GM18951 (cell line): ENCODE measurements around the gene TLX1.

Experiments
- POLR2A ChIP-seq: IDR thresholded peaks from 4 replicates; pipeline ENCODE4 v1.6.1; 2011; ENCODE audit warnings: mild to moderate bottlenecking; ENCODE audit not compliant: insufficient read length, insufficient read depth; ENCODE audit errors: extremely low read depth
- in situ Hi-C: fragments of 300-500 bp; cut with MboI; formaldehyde crosslinking; loops from one replicate; pipeline ENCODE4 v1.12.0; 2022; ENCODE audit warnings: low sequenced_read_pairs, mixed read lengths, inconsistent platforms; ENCODE audit not compliant: unreplicated experiment

TLX1 gene

GRCh38 chr10:101120884-101121653, 10.0 kb upstream of the TLX1 start:
- TF ChIP-seq POLR2A: no peak
- in situ Hi-C loops: no loop called here

GRCh38 chr10:101121654-101122031, 9.5 kb upstream of the TLX1 start:
- TF ChIP-seq POLR2A: no peak
- in situ Hi-C loops: no loop called here

GRCh38 chr10:101122270-101123084, 8.6 kb upstream of the TLX1 start:
- in situ Hi-C loops: no loop called here
- TF ChIP-seq POLR2A: no peak

GRCh38 chr10:101123085-101123814, 7.8 kb upstream of the TLX1 start:
- TF ChIP-seq POLR2A: no peak
- in situ Hi-C loops: no loop called here

GRCh38 chr10:101123815-101124617, 7.1 kb upstream of the TLX1 start:
- in situ Hi-C loops: no loop called here
- no peak for TF ChIP-seq POLR2A

GRCh38 chr10:101124933-101125332, 6.2 kb upstream of the TLX1 start:
- in situ Hi-C loops: no loop called here
- no peak for TF ChIP-seq POLR2A

- TF ChIP-seq POLR2A: no peak
Observed at GRCh38 chr10:101126684-101127628, 4.1 kb upstream of the TLX1 start.

GRCh38 chr10:101130141-101130540, 959 bp upstream of the TLX1 start:
- no peak for TF ChIP-seq POLR2A
- in situ Hi-C loops: no loop called here

More at GRCh38 chr10:101126684-101127628, 4.1 kb upstream of the TLX1 start:
- in situ Hi-C loops: no loop called here

GRCh38 chr10:101131962-101132635, 999 bp downstream of the TLX1 start:
- in situ Hi-C loops: no loop called here
- TF ChIP-seq POLR2A: no peak

- in situ Hi-C loops: no loop called here
- no peak for TF ChIP-seq POLR2A
Observed at GRCh38 chr10:101132636-101133473, 1.8 kb downstream of the TLX1 start.
